K562 (cell line): ENCODE measurements around the gene CCDC106. TPM values are rescaled to one million over a fixed set of nuclear protein-coding genes. Genes with fewer than 3 reads are reported as not detected.

Experiments used
- ATAC-seq: fragments of 200-7000 bp; cut with Tn5 transposase; 3 replicates; pipeline ENCODE4 v1.9.1; 2020; ENCODE audit warnings: moderate library complexity
- BruUV-seq: library from RNA; stranded (reverse); fragments of 400-500 nt; replicated peaks from 2 replicates; lab custom pipeline; 2021; lab: Mats Ljungman, UMichigan
- CTCF ChIA-PET: fragments of 300-600 bp; formaldehyde crosslinking; extraction: SDS; loops from one replicate; lab custom pipeline; 2021; ENCODE audit warnings: low intra/inter-chr PET ratio; lab: Yijun Ruan, JAX
- POLR2A ChIA-PET: fragments of 300-600, 350-650 bp; sonication (Branson Sonifier 250); formaldehyde crosslinking; extraction: SDS; loops from one replicate; lab custom pipeline; 2021; ENCODE audit warnings: antibody characterized with exemption, inconsistent platforms; lab: Yijun Ruan, JAX
- DNase-seq, 4 experiments: peaks; one replicate each; pipeline versions ENCODE4 v3.0.0 to v3.0.0-alpha.2; 2011 to 2018; ENCODE audit warnings: low spot score in 3 of 4, mixed read lengths in 3 of 4; ENCODE audit errors: extremely low read depth in 1 of 4
- FAIRE-seq: peaks from 2 replicates; lab custom pipeline; 2011; peaks lifted over from hg19 to GRCh38; lab: Jason Lieb, UNC
- H2AFZ ChIP-seq: 2 replicates; pipeline ENCODE4 v1.6.0; 2011; ENCODE audit warnings: low read depth, low read length, control low read depth, inconsistent platforms
- H3K27ac ChIP-seq: fragments of 200-600 bp; 3 replicates; pipeline ENCODE4 v1.8.0; 2011; ENCODE audit warnings: low read depth, mild to moderate bottlenecking, control low read depth, inconsistent platforms, low read length, moderate library complexity, mixed read lengths; ENCODE audit errors: extremely low read depth
- H3K27me3 ChIP-seq, 2 experiments: fragments of 300-600 bp in 1 of 2; 2 replicates in 1 of 2; 3 replicates in 1 of 2; pipeline versions ENCODE4 v1.6.0 to v1.8.0; 2011; ENCODE audit warnings: inconsistent platforms in 2 of 2, low read length in 2 of 2, mild to moderate bottlenecking in 1 of 2, mixed read lengths in 1 of 2, moderate library complexity in 1 of 2; ENCODE audit not compliant: control insufficient read depth in 2 of 2, insufficient read depth in 2 of 2
- H3K36me3 ChIP-seq: fragments of 300-600 bp; 3 replicates; pipeline ENCODE4 v1.8.0; 2011; ENCODE audit warnings: mild to moderate bottlenecking, low read length, inconsistent platforms; ENCODE audit not compliant: control insufficient read depth, insufficient read depth
- H3K4me1 ChIP-seq, 2 experiments: fragments of 200-600 bp in 1 of 2; replicated peaks in 1 of 2; 2 replicates in 1 of 2; 3 replicates in 1 of 2; pipeline versions ENCODE4 v1.5.1 to v1.8.0; 2011; ENCODE audit warnings: inconsistent platforms in 2 of 2, low read length in 2 of 2, mild to moderate bottlenecking in 1 of 2, mixed read lengths in 1 of 2, moderate library complexity in 1 of 2; ENCODE audit not compliant: control insufficient read depth in 2 of 2, insufficient read depth in 2 of 2
- H3K4me2 ChIP-seq: 2 replicates; pipeline ENCODE4 v1.6.1; 2011; ENCODE audit warnings: low read length, control low read depth, inconsistent platforms, mixed read lengths; ENCODE audit not compliant: insufficient read depth
- H3K4me3 ChIP-seq: fragments of 200-600 bp; sonication (generic), shearing (Covaris generic); 2 replicates; pipeline ENCODE4 v1.5.1; 2016; ENCODE audit warnings: control low read depth, inconsistent platforms
- H3K79me2 ChIP-seq: fragments of 200-600 bp; 3 replicates; pipeline ENCODE4 v1.8.0; 2011; ENCODE audit warnings: low read length, inconsistent platforms; ENCODE audit not compliant: control insufficient read depth, insufficient read depth
- H3K9ac ChIP-seq, 2 experiments: 2 replicates each; pipeline versions ENCODE4 v1.6.0 to v1.6.1; 2011; ENCODE audit warnings: low read depth in 2 of 2, low read length in 2 of 2, control low read depth in 1 of 2, inconsistent platforms in 1 of 2, mild to moderate bottlenecking in 1 of 2, mixed read lengths in 1 of 2; ENCODE audit not compliant: insufficient read depth in 1 of 2
- H3K9me1 ChIP-seq: one replicate; pipeline ENCODE4 v1.6.0; 2011; ENCODE audit warnings: inconsistent platforms, mild to moderate bottlenecking, low read length, moderate library complexity; ENCODE audit not compliant: control insufficient read depth, insufficient read depth
- H3K9me3 ChIP-seq: replicated peaks from 2 replicates; pipeline ENCODE4 v1.5.1; 2011; ENCODE audit warnings: low read depth, low read length, inconsistent platforms; ENCODE audit not compliant: control insufficient read depth, insufficient read depth
- H4K20me1 ChIP-seq: replicated peaks from 2 replicates; pipeline ENCODE4 v1.6.1; 2011; ENCODE audit warnings: low read length, inconsistent platforms, mixed read lengths; ENCODE audit not compliant: control insufficient read depth, insufficient read depth
- JUNB ChIP-seq: fragments of 450-650 bp; formaldehyde crosslinking; conservative IDR thresholded peaks from 2 replicates; pipeline ENCODE4 v1.4.0; 2020; ENCODE audit warnings: mild to moderate bottlenecking
- POLR2G ChIP-seq: fragments of 200-400 bp; formaldehyde crosslinking; IDR thresholded peaks from 2 replicates; pipeline ENCODE4 v1.6.1; 2017; ENCODE audit warnings: low read depth, mild to moderate bottlenecking, antibody characterized with exemption, low read length, moderate library complexity
- TCFL5 ChIP-seq: fragments of 250-450 bp; sonication (Bioruptor Pico); conservative IDR thresholded peaks from 2 replicates; pipeline ENCODE4 v1.6.1; 2021; ENCODE audit warnings: mild to moderate bottlenecking, moderate library complexity, matching md5 sums
- ZMIZ1 ChIP-seq, 2 experiments: fragments of 150-350 bp in 1 of 2; IDR thresholded peaks; 2 replicates each; pipeline ENCODE4 v1.6.1; 2012 to 2016; ENCODE audit warnings: low read depth in 2 of 2, low read length in 2 of 2, mild to moderate bottlenecking in 1 of 2, moderate library complexity in 1 of 2
- WGBS: fragments of 100-300 bp; shearing (Covaris generic); methylation state at CpG from one replicate; pipeline ENCODE4 v1.1.6; 2016; ENCODE audit warnings: low coverage, mixed read lengths; ENCODE audit not compliant: insufficient coverage; ENCODE audit errors: missing lambda C conversion rate; 5-methylcytosine and 5-hydroxymethylcytosine counted together
- in situ Hi-C: fragments of 300-500 bp; cut with MboI; formaldehyde crosslinking; loops from 4 replicates; pipeline ENCODE4 v1.15.0; 2018; ENCODE audit warnings: inconsistent platforms, mixed read lengths
- intact Hi-C: fragments of 100-400 bp; cut with micrococcal nuclease; formaldehyde crosslinking; loops from 2 replicates; pipeline ENCODE4 v1.14.2; 2022
- polyA plus RNA-seq, 8 experiments: library from polyadenylated mRNA; depleted of rRNA in 4 of 8; stranded (reverse) in 5 of 8; unstranded in 3 of 8; fragments of >200 nt; fragmentation: Nextera tagmentation in 2 of 8; fragmentation: Illumina TruSeq in 1 of 8; extraction: Ambion mirVana in 2 of 8; extraction: Trizol in 1 of 8; gene quantifications; 2 replicates each; pipeline versions ENCODE4 v1.2.1 to v1.2.3, GENCODE V29; 2011 to 2014; ENCODE audit warnings: inconsistent platforms in 1 of 8, missing spikeins in 1 of 8
- total RNA-seq, 7 experiments: library from RNA; depleted of rRNA in 6 of 7; stranded (reverse); fragments of >200 nt in 6 of 7; fragmentation: Illumina TruSeq in 2 of 7; extraction: Trizol in 2 of 7; gene quantifications; 2 replicates each; pipeline versions ENCODE4 v1.2.1 to v1.2.3, GENCODE V29; 2011 to 2021; ENCODE audit warnings: low replicate concordance in 1 of 7

Gene CCDC106
- total and polyA plus RNA-seq, 9 of the 15 experiments (the other 6 are each of a cell fraction or from before 2014, with no cell fraction given) = 0.10 to 27.5 (median 15.0) TPM; not detected in 1

- no peak overlapping the region for H3K4me3 ChIP-seq
- H3K36me3 ChIP-seq = peaks cover 81% of the 10 kb centered on the region; the same call in 2 of the 3 replicates
- no peak overlapping the region for H2AFZ ChIP-seq
- H3K4me1 ChIP-seq = peaks cover 0 to 12% of the 10 kb centered on the region in 2 experiments; a peak in 2 of 5 replicates
- peak; percentile 55 for TF ChIP-seq POLR2G
- no peak for TF ChIP-seq TCFL5
- FAIRE-seq (no peak), ATAC-seq (no peak), DNase-seq (no peak)
- no peak overlapping the region for H3K27ac ChIP-seq
- BruUV-seq = no TSS peak
- no peaks in the 10 kb centered on the region for H3K9me3 ChIP-seq
- 96% methylated on average over 16 of the region's 23 CpGs for WGBS
- H3K4me2 ChIP-seq = no peak overlapping the region
- H4K20me1 ChIP-seq = peaks cover 3% of the 10 kb centered on the region
- CTCF ChIA-PET = no interaction called here
- peaks cover 4% of the 10 kb centered on the region for H3K9me1 ChIP-seq
- intact Hi-C loops (no loop called here), in situ Hi-C loops (no loop called here)
- H3K9ac ChIP-seq = no peak overlapping the region
- H3K79me2 ChIP-seq = no peaks in the 10 kb centered on the region
- no peaks in the 10 kb centered on the region for H3K27me3 ChIP-seq
- POLR2A ChIA-PET = no interaction called here
Observed at GRCh38 chr19:55695511-55696290, 47.7 kb downstream of the CCDC106 start.

DNA sequence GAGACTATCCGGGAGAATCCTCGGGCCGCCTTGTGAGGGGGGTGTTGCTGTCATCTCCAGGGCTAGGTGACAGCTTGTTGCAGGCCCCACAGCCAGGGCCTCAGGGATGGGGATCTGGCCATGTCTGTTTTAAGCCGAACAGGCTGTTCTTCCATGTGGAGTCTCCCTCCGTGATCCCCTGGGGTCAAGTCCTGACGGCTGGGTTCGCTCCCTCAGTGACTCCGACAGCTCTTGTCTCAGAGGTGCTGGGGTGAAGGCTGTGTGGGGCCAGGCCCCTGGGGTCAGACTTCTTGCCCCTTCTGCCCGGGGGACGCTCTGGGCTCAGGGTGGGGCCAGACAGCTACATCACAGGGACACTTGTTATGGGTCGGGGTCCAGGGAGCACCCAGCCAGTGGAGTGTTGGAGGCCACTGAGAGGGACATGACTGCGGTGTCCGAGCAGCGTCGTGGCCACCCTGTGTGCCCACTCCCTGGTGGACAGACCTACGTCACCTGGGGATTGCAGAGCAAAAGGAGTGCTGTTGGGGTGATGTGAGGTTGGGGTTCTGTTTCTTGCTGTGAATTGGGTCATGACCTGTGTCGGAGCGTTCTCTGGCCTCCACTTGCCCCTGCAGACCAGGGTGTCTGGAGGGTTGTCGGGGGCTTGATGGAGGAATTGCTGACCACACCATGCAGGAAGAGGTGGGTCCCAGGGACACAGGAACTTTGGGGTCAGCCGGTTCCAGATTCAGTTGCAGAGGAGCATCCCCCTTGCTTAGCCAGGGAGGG is 48.5 kb downstream of the CCDC106 start:
- CTCF ChIA-PET = no interaction called here
- peaks cover 1 to 10% of the 10 kb centered on the region in 2 experiments; a peak in 3 of 5 replicates for H3K4me1 ChIP-seq
- ATAC-seq (no peak), DNase-seq (no peak), FAIRE-seq (no peak)
- H3K9me1 ChIP-seq = peaks cover 4% of the 10 kb centered on the region
- H3K79me2 ChIP-seq = no peaks in the 10 kb centered on the region
- no peak overlapping the region for H3K27ac ChIP-seq
- in situ Hi-C loops (no loop called here), intact Hi-C loops (no loop called here)
- H3K27me3 ChIP-seq = no peaks in the 10 kb centered on the region
- POLR2A ChIA-PET = no interaction called here
- H3K4me2 ChIP-seq = no peak overlapping the region
- peaks cover 76% of the 10 kb centered on the region; the same call in 2 of the 3 replicates for H3K36me3 ChIP-seq
- TF ChIP-seq POLR2G (0 out of 2 replicates have a peak, but pooled peaks have one; percentile 44), ZMIZ1 (IDR thresholded peaks at IDR 0.05; ENCODE audit: low read depth in 2 of 2, low read length in 2 of 2) (no peak), JUNB (no peak)
- TF ChIP-seq, all 486 proteins: peak for 1
- no peak overlapping the region for H3K4me3 ChIP-seq
- peaks cover 7% of the 10 kb centered on the region for H4K20me1 ChIP-seq
- 93% methylated on average over 18 of the region's 20 CpGs for WGBS
- no peaks in the 10 kb centered on the region for H3K9me3 ChIP-seq
- H3K9ac ChIP-seq = peak overlapping the region in 1 of 2 experiments; percentile 32; a peak in 1 of 4 replicates
- no TSS peak for BruUV-seq
- no peak overlapping the region for H2AFZ ChIP-seq
